Vein endothelial cell (primary cell): ENCODE results near the gene FGF16. TPM values are rescaled to one million over a fixed set of nuclear protein-coding genes. Genes with fewer than 3 reads are reported as not detected.

Experiments
- total RNA-seq: library from RNA; depleted of rRNA; stranded (reverse); fragments of >200 nt; gene quantifications from 2 replicates; pipeline ENCODE4 v1.2.3, GENCODE V29; 2012

The FGF16 gene
- 6.2 and 7.5 TPM in 2 replicates for total RNA-seq

GRCh38 chrX:77446908-77447652 lies at the start of gene FGF16:
TSS of gene FGF16 (plus strand) at chrX:77447389. CDS start at chrX:77447675, 286 bp downstream.

